Measurements from ENCODE around the gene GET4. TPM values are rescaled to one million over a fixed set of nuclear protein-coding genes. Genes with fewer than 3 reads are reported as not detected.

GET4 gene
- total RNA-seq, 4 donors from 2014 or later, result 46.1 to 67.7 (median 51.6) TPM

GRCh38 chr7:934469-935163, 58.3 kb downstream of the GET4 start:
- no peak overlapping the region for H3K4me3 ChIP-seq (ENCODE audit: low read depth, poor library complexity, severe bottlenecking)
- intact Hi-C loops (cut with DNase I; ENCODE audit: low total_unique reads), result no loop called here
- no peak for DNase-seq (ENCODE audit: low spot score in 2 of 2)
- TF ChIP-seq POLR2A (IDR thresholded peaks at IDR 0.05), result no peak
- TF ChIP-seq CTCF (IDR thresholded peaks at IDR 0.05), result no peak
- WGBS, 2 donors, result 74 to 84% methylated on average over 22 to 29 of the region's 34 CpGs

GRCh38 chr7:935164-935873, 59.0 kb downstream of the GET4 start:
- no peak overlapping the region for H3K4me3 ChIP-seq (ENCODE audit: low read depth, poor library complexity, severe bottlenecking)
- TF ChIP-seq POLR2A (IDR thresholded peaks at IDR 0.05) (no peak), CTCF (IDR thresholded peaks at IDR 0.05) (no peak)
- DNase-seq (ENCODE audit: low spot score in 2 of 2), result no peak
- intact Hi-C loops (cut with DNase I; ENCODE audit: low total_unique reads), result no loop called here
- 79 to 84% methylated on average over 36 of the region's 46 CpGs for WGBS, 2 donors

- no peak for DNase-seq (ENCODE audit: low spot score in 2 of 2)
- H3K4me3 ChIP-seq (ENCODE audit: low read depth, poor library complexity, severe bottlenecking), result no peak overlapping the region
- intact Hi-C loops (cut with DNase I; ENCODE audit: low total_unique reads), result no loop called here
- no peak for TF ChIP-seq CTCF (IDR thresholded peaks at IDR 0.05)
- no peak for TF ChIP-seq POLR2A (IDR thresholded peaks at IDR 0.05)
- WGBS, 2 donors, result 88 to 89% methylated on average over 28 of the region's 28 CpGs
These were observed 59.6 kb downstream of the GET4 start for GRCh38 chr7:935874-936385.

- intact Hi-C loops (cut with DNase I; ENCODE audit: low total_unique reads), result no loop called here
- DNase-seq (ENCODE audit: low spot score in 2 of 2), result no peak
- TF ChIP-seq POLR2A (IDR thresholded peaks at IDR 0.05) (no peak), CTCF (IDR thresholded peaks at IDR 0.05) (no peak)
These were observed 60.2 kb downstream of the GET4 start for GRCh38 chr7:936386-937054.

GRCh38 chr7:937856-938484, 61.6 kb downstream of the GET4 start:
- intact Hi-C loops (cut with DNase I; ENCODE audit: low total_unique reads), result no loop called here
- TF ChIP-seq CTCF (IDR thresholded peaks at IDR 0.05) (no peak), POLR2A (IDR thresholded peaks at IDR 0.05) (no peak)
- 92 to 95% methylated on average over 16 of the region's 16 CpGs for WGBS, 2 donors
- DNase-seq (ENCODE audit: low spot score in 2 of 2), result no peak
- H3K4me3 ChIP-seq (ENCODE audit: low read depth, poor library complexity, severe bottlenecking), result no peak overlapping the region

More at GRCh38 chr7:936386-937054, 60.2 kb downstream of the GET4 start:
- WGBS, 2 donors, result 55 to 58% methylated on average over 14 to 18 of the region's 22 CpGs
- H3K4me3 ChIP-seq (ENCODE audit: low read depth, poor library complexity, severe bottlenecking), result no peak overlapping the region

All from lower leg skin (tissue), 4 donors.